SH-SY5Y (cell line): ENCODE measurements around the gene B3GNT3.

Experiments used
- GATA2 ChIP-seq: IDR thresholded peaks from 2 replicates; pipeline ENCODE4 v1.6.1; 2011; ENCODE audit warnings: mild to moderate bottlenecking, low read depth, low read length
- GATA3 ChIP-seq: IDR thresholded peaks from 2 replicates; pipeline ENCODE4 v1.6.1; 2011; ENCODE audit warnings: low read depth, mild to moderate bottlenecking, low read length, moderate library complexity

GRCh38 chr19:17826508-17827056 lies 31.6 kb downstream of the B3GNT3 start:
- TF ChIP-seq GATA2 (no peak), GATA3 (no peak)
